Urothelium cell line (cell line): ENCODE data around the gene ST8SIA5.

Source experiments
- DNase-seq: peaks from one replicate; pipeline ENCODE4 v3.0.0; 2011; ENCODE audit warnings: low spot score, mixed read lengths
- FAIRE-seq: peaks from 2 replicates; lab custom pipeline; 2011; peaks lifted over from hg19 to GRCh38; lab: Jason Lieb, UNC

The ST8SIA5 gene

DNA sequence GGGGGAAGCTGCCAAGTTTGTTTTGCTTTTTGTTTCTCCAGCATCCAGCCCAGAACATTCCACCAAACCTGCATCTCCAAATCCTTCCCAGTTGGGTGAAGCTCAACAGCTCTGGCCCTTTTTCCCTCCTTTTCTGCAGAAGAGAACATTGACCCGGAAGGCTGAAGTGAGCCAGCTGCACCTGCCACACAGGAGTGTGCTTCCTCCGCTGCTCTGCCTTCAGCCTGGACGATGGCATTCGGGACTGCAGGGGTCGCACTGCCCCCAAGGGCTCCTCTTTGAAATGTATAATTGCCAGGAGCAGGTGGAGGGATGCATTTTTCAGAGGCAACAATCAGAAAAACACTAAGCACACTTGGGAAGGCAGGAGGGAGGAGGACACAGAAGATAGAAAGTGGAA, 41.8 kb downstream of the ST8SIA5 start:
- no peak for DNase-seq
- FAIRE-seq = no peak

DNA sequence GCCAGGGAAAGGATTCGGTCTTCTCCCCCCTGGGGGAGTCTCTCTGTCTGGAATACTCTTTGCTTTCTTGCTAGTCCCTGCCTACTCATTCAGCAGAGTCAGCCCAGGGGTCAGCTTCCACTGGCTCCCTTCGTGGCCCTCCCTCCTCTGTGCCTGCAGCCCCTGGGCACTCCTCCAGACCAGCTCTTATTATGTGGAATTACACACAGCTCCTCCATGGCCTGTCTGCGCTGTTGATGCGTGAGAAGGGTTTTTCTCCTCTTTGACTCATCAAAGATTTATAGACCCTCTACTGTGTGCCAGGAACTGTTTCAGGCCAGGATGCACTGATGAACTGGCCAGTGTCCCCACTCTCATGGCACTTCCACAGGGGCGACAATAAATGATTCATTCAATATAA, 44.4 kb downstream of the ST8SIA5 start:
- FAIRE-seq = no peak

DNA sequence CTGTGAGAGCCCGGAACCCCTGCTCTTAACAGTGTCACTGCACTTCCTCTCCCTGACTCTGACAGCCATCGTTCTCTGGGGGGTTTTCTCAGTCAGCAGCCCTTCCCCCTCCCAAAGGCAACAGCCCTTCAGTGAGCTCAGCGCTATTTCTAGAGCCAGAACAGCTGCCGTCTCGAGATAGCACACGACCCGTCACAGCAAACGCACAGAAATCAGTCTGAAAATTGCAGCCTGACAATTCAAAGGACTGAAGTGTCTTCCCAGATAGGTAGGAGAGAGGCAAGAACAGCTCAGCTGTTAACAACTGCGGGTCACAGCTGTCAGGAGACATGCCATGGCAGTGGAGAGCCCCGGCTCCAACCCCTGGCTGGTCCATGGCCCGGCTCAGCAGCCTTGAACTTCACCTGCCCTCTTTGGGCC, 45.4 kb downstream of the ST8SIA5 start:
- FAIRE-seq = no peak
- no peak for DNase-seq

More for the DNA sequence above, 44.4 kb downstream of the ST8SIA5 start:
- DNase-seq = no peak

DNA sequence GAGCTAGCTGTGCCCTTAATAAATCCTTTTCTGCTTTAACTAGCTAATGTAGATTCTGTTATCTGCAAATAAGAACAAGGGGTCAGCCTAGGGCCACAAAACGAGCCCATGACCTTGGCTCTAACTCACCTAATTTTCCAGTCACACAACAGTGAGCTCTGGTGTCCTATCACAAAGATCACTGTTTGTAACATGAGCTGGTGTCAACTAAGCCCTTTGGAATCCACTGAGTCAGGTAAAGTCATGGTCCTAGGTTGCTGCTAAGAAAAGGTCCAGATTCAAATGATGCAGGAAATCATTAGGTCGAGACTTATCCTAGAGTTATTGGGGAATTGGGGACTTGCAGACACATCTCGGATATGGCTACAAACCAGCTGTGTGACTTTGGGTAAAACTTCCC, 49.9 kb downstream of the ST8SIA5 start:
- DNase-seq = peak; percentile 12
- no peak for FAIRE-seq

DNA sequence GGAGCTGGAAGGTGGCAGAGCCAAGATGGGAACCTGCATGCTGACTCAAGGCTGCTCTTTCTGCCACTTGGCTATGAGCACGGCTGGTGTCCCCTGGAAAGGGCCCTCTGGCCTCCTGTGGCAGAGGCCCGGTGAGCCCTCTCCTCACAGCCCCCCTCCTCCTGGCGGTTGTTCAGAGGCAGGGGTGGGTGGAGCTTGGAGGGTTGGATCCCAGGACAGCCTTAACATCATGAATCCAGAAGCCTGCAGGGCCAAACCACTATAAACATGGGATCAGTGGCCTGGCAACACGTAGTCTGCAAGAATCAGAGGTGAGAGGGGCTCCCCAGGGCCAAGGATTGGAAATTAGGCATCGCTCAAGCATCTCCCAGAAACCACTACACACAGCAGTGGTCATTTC, 51.3 kb downstream of the ST8SIA5 start:
- no peak for DNase-seq

DNA sequence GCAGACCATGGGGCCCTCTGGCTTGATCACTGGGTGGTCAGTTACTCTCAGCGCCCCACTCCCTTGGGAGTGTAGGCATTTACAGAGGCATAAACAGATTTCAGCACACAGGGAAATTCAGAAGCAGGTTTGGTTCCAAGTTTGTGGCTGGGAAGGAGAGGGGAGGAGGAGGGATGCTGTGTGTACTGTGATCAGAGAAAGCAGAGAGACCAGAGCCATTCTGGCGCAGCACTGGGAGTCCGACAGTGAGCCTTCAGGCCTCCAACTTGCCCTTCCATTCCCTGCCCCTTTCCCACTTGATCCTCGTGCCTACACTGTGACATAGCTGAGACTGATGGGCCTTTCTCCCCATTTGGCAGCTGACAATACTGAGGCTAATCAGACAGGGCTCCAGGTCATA, 52.0 kb downstream of the ST8SIA5 start:
- no peak for FAIRE-seq

More for the DNA sequence above, 51.3 kb downstream of the ST8SIA5 start:
- no peak for FAIRE-seq

DNA sequence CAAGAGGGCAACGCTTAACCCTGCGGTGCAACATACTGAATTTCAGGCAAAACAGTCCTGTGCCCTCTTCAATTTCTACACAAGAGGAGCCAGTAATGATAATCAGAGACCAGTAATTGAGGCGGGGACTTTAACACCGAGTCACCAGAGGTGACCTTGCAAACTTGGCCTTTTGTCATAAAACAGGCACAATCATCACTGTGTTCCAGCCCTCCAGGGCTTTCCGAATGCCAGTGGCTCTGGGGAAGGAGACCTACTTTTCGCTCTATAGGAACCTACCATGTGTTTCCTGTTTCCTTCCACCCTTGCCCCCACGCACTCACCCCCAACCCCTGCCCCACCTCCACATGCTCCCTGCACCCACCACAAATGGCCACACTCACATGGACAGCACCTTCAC, 52.7 kb downstream of the ST8SIA5 start:
- DNase-seq (no peak), FAIRE-seq (no peak)

More for the DNA sequence above, 52.0 kb downstream of the ST8SIA5 start:
- no peak for DNase-seq

DNA sequence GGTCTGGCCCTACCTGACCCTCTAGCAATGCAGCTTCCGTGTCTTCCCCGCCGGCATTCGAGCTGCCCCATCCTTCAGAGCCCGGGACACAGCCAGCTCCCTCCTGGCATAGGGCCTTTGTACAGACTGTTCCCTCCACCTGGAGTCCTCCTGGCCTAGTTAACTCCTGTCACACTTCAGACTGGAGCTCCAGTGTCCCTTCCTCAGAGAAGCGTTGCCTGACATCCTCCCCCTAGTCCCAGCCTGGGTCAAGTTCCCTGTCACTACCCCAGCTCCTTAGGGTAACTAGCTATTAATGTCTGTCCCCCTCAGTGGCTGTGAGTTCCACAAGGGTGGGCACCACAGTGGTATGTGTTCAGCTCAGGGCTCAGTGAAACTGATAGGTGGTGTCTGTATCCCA, 54.4 kb downstream of the ST8SIA5 start:
- DNase-seq (no peak), FAIRE-seq (no peak)

DNA sequence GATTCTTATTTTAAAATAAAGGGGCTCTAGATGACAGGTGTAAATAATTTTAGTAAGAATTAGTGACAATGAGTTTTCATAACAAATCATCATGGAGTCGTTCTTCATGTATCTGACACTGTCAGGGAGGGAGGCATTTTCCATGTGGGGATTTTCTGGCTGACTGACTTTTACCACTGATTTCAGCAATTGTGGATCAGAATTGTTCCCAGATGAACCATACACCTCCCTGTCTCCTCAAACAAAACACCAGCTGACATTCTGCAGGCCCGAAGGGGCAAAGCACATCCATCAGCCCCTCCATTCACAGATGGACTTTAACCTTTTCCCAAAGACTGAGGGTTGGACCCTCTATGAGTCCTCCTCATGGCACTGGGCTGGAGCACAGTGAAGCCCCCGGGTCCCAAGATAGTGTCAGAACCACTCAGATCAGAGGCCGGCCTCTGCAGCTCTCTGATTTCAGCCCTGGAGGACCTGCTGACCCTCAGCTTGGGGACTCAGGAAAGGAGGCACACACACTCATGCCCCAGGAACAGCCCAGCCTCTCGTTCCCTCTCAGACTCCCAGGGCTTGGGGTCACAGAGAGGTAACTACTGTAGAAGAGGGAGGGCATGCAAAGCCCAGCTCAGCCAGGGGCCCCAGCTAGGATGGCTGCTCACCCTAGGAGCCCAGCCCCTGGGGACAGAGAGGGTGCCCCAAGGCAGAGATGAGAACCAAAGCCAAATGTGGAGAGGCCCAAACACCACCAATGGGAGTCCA, 56.6 kb downstream of the ST8SIA5 start:
- FAIRE-seq = no peak
- no peak for DNase-seq

DNA sequence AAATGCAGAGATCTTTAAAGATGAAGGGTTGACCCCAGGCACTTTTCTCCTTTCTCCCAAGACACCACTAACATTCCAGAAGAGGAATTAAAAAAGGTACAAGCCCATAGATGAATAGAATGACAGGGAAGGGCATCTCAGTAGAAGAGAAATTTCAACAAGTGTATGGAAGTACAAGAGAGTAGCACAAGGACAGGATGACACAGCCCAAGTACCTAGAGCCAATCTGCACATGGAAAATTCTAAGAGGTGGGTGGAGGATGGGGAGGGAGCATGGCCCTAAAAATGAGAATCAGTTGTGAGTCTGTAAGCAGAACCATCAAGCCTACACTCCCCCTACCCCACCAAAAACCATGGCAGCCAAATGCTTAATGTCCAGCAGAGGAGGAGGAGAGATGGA, 60.2 kb downstream of the ST8SIA5 start:
- DNase-seq (no peak), FAIRE-seq (no peak)

DNA sequence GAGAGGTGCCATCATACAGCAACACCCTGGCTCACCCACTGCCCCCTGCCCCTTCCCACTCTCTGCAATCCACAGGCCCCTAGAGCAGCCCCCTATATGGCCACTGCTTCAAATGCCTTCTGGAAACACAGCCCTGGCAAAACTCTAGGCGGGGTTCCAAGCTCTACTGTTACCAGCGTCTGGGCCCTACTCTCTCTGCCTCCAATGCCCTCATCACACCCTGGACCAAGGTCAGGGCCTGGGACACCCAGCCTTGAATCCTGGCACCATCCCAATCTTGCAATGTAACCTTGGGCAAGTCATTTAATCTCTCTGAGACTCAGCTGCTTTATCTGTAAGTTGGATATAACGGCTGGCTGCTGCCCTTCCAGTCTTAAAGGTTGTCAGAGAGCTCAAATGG, 60.6 kb downstream of the ST8SIA5 start:
- DNase-seq = no peak
- FAIRE-seq = no peak

DNA sequence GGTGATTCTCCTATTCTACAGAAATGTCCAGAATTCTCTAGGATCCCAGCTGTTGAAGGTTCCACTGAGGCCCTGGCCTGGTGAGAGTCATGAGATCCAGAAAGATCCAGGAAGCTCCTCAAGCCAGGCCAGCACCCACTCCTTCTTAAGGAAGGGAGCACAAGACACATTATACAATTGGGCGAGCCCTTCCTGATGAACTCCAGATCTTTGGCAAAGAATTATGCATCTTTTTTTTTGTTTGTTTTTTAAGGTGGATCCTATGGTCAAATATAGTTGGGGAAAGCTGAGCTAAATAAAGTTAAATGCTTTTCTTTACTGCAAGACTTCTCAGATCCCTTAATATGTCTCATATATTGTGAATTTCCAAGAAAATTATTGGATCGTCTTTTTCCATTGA, 62.9 kb downstream of the ST8SIA5 start:
- DNase-seq (no peak), FAIRE-seq (no peak)

DNA sequence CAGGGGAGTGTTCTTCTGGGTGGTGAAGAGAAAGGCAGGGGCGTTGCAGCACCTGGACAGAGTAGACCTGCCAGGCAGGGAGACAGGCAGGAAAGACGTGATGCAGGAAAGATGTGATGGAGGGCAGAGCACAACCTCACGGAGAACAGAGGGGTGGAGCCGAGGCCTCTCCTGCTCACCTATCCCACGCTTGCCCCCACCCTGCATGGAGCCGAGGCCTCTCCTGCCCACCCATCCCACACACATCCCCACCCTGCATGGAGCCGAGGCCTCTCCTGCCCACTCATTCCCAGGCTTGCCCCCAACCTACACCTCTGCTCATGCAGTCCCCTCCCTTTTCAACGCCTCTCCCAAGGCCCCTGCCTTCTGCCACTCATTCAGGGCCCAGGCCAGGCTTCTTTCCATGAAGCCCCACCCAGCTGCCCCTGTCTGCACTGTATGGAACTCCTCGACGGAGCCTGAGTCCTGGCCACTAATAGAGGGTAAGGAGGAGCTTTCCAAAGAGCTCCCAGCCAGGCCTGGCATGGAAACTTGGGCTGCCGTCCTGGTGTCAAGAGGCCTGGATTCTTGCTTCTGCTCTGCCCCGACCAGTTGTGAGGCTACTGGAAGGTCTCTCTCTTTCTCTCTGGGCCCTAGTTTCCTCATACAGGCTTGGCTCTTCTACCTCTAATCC, 67.9 kb downstream of the ST8SIA5 start:
- FAIRE-seq = no peak
- DNase-seq = no peak

DNA sequence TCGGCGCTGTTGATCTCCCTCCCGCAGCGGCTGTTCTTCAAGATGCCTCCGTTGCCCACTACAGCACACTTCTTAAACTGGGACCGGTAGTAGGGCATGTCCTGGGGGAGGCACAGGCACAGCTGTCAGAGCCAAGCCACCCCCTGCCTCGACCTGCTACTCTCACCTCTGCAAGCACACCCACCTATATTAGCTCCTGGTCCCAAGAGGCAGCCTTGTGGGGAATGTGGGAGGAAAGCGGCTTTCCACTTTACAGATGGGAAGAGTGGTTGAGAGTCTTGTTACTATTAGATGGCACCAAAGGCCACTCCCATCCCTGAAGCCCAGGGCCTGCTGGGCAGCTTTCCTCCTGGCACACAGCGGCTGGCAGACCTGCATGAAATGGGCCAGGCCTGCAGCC, 70.7 kb downstream of the ST8SIA5 start:
- DNase-seq (no peak), FAIRE-seq (no peak)

DNA sequence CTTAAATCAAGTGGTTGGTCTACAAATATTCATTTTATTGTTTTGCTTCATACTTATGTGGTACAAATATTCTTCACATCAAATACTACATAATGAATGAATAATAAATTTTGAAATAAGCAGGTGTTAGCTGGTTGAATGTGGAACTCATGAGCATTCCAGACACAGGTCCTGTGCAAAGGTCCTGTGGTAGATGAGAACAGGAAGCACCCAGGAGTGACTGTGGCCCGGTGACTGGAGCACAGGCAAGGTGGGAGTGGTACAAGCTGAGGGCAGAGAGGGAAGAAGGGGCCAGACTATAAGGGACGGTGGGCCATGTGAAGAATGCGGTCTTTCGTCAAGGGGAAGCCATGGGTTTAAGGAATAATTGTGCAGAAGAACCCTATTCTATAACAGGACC, 73.6 kb downstream of the ST8SIA5 start:
- FAIRE-seq (no peak), DNase-seq (no peak)

DNA sequence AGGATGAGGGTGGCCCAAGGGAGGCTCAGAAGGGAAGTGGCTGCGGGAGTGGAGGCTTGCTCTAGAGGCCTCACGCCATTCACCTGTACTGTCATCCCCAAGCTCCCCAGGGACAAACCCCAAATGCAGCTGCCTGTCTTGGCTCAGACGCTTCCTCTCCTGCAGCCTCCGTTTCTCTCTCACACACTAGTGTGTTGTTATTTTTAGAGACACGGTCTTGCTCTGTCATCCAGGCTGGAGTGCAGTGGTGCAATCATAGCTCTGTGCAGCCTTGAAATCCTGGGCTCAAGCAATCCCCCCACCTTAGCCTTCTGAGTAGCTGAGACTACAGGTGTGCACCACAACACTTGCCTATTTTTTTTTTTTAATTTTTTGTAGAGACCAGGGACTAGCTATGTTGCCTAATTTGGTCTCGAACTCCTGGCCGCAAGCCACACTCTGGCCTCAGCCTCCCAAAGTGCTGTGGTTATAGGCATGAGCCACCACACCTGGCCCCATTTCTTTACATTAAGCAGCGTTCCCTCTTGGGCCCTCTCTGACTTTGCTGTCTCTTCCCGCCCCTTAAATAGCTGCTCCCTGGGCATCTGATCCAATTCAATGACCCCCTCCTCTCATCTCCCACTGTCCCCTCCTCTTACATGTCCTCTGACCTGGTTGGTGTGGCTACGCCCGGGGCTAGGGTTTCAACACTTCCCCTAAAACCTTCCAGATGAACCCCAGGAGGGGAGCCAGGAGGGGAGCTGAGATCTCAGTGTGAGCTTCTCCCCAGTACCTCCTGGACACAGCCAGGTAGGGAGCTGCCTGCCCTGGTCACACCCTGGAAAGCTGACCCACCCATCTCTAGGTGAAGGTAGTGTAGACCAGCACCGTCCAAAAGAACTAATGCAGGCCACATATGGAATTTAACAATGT, 75.8 kb downstream of the ST8SIA5 start:
- FAIRE-seq (no peak), DNase-seq (no peak)

DNA sequence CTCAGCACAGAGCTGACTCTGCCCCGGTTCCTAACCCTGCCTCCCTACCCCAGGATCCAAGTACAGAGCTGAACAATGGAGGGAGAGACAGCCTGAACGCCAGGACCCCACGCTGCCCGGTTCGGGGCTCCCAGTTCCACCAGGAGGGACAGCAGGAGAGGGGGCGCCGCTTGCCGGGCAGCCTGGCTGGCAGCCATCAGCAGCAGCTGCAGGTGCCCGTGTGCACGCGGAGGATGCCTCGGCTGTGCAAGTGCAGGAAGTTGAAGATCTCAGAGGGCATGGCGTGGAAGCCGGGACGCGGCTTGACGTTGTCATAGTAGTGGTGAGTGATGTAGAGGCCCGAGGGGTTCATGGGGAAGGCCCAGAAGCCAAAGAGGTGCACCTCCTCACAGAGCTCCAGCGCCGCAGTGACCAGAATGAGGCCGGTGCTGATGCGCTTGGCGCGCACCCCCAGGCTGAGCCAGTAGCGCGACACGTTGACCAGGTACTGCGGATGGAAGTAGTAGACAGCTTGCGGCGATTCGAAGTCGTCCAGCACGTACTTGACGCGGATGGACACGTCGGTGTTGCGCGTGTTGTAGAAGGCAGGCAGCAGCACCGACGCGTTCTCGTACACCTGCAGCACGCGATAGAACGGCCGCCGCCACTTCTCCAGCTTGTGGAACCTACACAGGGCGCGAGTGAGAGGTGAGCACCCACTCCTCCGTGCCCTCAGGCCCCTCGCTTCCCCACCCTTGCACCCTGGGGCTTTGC, 76.8 kb downstream of the ST8SIA5 start:
- DNase-seq = no peak
- FAIRE-seq = no peak

DNA sequence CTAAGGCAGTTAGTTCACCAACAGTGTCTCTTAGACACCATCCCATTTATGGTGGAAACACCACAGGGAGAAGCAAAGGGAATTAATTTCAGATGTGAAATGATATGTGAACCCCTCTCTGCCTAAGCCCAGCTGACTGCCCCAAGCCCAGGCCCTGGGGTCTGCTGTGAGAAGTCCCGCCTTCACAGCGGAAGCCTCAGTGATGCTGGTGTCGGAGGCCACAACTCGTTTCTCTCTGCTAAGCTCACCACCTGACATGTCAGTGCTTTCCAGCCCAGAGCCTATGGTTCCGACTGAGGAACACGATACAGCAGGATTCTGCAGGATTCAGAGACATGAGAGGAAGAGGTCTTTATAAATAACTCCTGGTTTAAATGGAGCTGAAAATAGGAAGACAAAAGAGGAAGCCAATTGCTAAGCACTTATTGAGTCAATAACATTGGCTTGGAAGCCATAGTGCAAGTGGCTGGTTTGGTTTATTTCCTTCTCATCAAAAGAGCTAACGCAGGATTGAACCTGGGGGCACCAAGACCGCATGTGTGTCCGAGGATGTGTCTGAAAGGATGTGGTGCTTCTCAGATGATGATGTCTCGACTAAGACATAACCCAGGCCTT, 78.0 kb downstream of the ST8SIA5 start:
- no peak for DNase-seq

DNA sequence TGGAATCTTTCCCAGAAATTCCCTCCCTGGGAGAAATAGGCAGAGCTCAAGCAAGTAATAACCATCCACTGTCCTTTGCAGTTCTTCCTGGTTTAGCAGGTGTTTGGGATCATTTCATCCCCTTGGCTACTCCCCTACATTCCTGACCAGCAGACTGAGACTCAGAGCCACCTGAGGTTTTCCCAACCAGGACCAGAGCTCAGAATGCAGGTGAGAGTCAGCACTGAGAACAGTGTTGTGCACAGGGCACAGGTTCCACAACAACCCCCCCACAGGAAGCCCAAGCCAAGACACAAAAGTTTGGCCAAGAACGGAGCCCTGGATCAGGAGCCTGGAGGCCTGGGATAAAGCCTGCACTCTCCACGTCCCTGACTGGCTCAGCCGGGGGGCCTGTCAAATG, 78.8 kb downstream of the ST8SIA5 start:
- FAIRE-seq = no peak

More for the DNA sequence above, 78.0 kb downstream of the ST8SIA5 start:
- no peak for FAIRE-seq

DNA sequence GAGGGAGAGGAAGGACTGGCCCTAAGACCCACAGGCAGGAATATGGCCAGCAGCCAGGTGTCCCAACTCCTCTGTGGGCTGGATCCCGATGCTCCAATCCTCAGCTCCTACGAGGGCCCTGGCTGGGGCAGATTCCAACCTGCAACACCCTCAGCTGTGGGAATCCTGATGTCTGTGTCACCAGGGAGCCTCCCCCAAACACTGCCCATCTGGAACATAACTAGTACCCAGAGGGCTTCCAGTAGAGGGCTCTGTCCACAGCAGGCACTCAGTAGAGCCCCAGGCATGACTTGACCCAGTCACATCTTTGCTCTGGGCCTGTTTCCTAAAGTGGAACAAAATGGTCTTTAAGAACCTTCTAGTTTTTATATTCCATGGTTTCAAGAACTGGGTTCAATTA, 79.2 kb downstream of the ST8SIA5 start:
- peak; percentile 11 for DNase-seq
- no peak for FAIRE-seq

More for the DNA sequence above, 78.8 kb downstream of the ST8SIA5 start:
- no peak for DNase-seq
